SK-N-SH treated with all-trans-retinoic acid at 6 μM for 48 hours (cell line): Measurements from ENCODE around the gene CSNK1A1L.

Experiments used
- ATAC-seq: fragments of 200-7000 bp; cut with Tn5 transposase; 3 replicates; pipeline ENCODE4 v1.9.1; 2020; ENCODE audit warnings: mild to moderate bottlenecking, moderate library complexity
- BACH2 ChIP-seq: fragments of 250-450 bp; sonication (Bioruptor Pico); IDR thresholded peaks from 2 replicates; pipeline ENCODE4 v1.9.0; 2021; ENCODE audit warnings: mild to moderate bottlenecking, borderline replicate concordance
- CREB5 ChIP-seq: fragments of 250-450 bp; sonication (Bioruptor Pico); IDR thresholded peaks from 2 replicates; pipeline ENCODE4 v1.5.1; 2020; ENCODE audit warnings: low read depth, mild to moderate bottlenecking, moderate library complexity
- CSDC2 ChIP-seq: fragments of 250-450 bp; sonication (Bioruptor Pico); IDR thresholded peaks from 2 replicates; pipeline ENCODE4 v1.5.0; 2020; ENCODE audit warnings: mild to moderate bottlenecking, moderate library complexity
- CSRNP3 ChIP-seq: fragments of 250-450 bp; sonication (Bioruptor Pico); IDR thresholded peaks from 2 replicates; pipeline ENCODE4 v1.5.1; 2021; ENCODE audit warnings: mild to moderate bottlenecking, moderate library complexity
- ESRRG ChIP-seq: fragments of 250-450 bp; sonication (Bioruptor Pico); IDR thresholded peaks from 2 replicates; pipeline ENCODE4 v1.6.1; 2021; ENCODE audit warnings: mild to moderate bottlenecking
- GLIS3 ChIP-seq: fragments of 250-450 bp; sonication (Bioruptor Pico); IDR thresholded peaks from 2 replicates; pipeline ENCODE4 v1.5.0; 2020; ENCODE audit warnings: mild to moderate bottlenecking, moderate library complexity
- ISL1 ChIP-seq: fragments of 250-450 bp; sonication (Bioruptor Pico); IDR thresholded peaks from 2 replicates; pipeline ENCODE4 v2.1.2; 2022; ENCODE audit warnings: mild to moderate bottlenecking, moderate library complexity
- OSR1 ChIP-seq: fragments of 250-450 bp; sonication (Bioruptor Pico); IDR thresholded peaks from 2 replicates; pipeline ENCODE4 v1.8.0; 2022; ENCODE audit warnings: moderate library complexity, mild to moderate bottlenecking, inconsistent platforms
- PATZ1 ChIP-seq: fragments of 250-450 bp; sonication (Bioruptor Pico); IDR thresholded peaks from 2 replicates; pipeline ENCODE4 v1.8.0; 2020; ENCODE audit warnings: mild to moderate bottlenecking, moderate library complexity, borderline replicate concordance
- POU6F1 ChIP-seq: fragments of 250-450 bp; sonication (Bioruptor Pico); IDR thresholded peaks from 2 replicates; pipeline ENCODE4 v1.8.0; 2021; ENCODE audit warnings: low read depth, mild to moderate bottlenecking, moderate library complexity, borderline replicate concordance
- PPARA ChIP-seq: fragments of 250-450 bp; sonication (Bioruptor Pico); IDR thresholded peaks from 2 replicates; pipeline ENCODE4 v1.5.0; 2020; ENCODE audit warnings: mild to moderate bottlenecking, borderline replicate concordance
- RARB ChIP-seq: fragments of 250-450 bp; sonication (Bioruptor Pico); IDR thresholded peaks from 2 replicates; pipeline ENCODE4 v1.8.0; 2021; ENCODE audit warnings: mild to moderate bottlenecking, moderate library complexity
- SNAI2 ChIP-seq: fragments of 250-450 bp; sonication (Bioruptor Pico); IDR thresholded peaks from 2 replicates; pipeline ENCODE4 v1.5.0; 2020; ENCODE audit warnings: mild to moderate bottlenecking, moderate library complexity
- TCF4 ChIP-seq: fragments of 250-450 bp; sonication (Bioruptor Pico); IDR thresholded peaks from 2 replicates; pipeline ENCODE4 v1.8.0; 2021; ENCODE audit warnings: mild to moderate bottlenecking, moderate library complexity, borderline replicate concordance
- TOX ChIP-seq: fragments of 250-450 bp; sonication (Bioruptor Pico); IDR thresholded peaks from 2 replicates; pipeline ENCODE4 v1.8.0; 2021; ENCODE audit warnings: mild to moderate bottlenecking, moderate library complexity, borderline replicate concordance
- TSHZ2 ChIP-seq: fragments of 250-450 bp; sonication (Bioruptor Pico); IDR thresholded peaks from 2 replicates; pipeline ENCODE4 v1.5.0; 2020; ENCODE audit warnings: mild to moderate bottlenecking, moderate library complexity
- ZC3H10 ChIP-seq: fragments of 250-450 bp; sonication (Bioruptor Pico); IDR thresholded peaks from 2 replicates; pipeline ENCODE4 v1.5.1; 2021; ENCODE audit warnings: mild to moderate bottlenecking, moderate library complexity
- ZNF565 ChIP-seq: fragments of 450-650 bp; formaldehyde crosslinking; conservative IDR thresholded peaks from 2 replicates; pipeline ENCODE4 v1.5.0; 2020; ENCODE audit warnings: low read depth, mild to moderate bottlenecking, moderate library complexity
- ZNF70 ChIP-seq: fragments of 450-650 bp; formaldehyde crosslinking; IDR thresholded peaks from 2 replicates; pipeline ENCODE4 v1.5.0; 2020; ENCODE audit warnings: mild to moderate bottlenecking, moderate library complexity
- ZNF8 ChIP-seq: fragments of 450-650 bp; formaldehyde crosslinking; IDR thresholded peaks from 2 replicates; pipeline ENCODE4 v1.5.0; 2020; ENCODE audit warnings: mild to moderate bottlenecking, moderate library complexity

CSNK1A1L gene

GRCh38 chr13:37148501-37148900 is 43.0 kb upstream of the CSNK1A1L start:
- no peak; the same call in 2 of the 3 replicates for ATAC-seq
- no peak for TF ChIP-seq OSR1 (CRISPR knock-in tag)
- TF ChIP-seq SNAI2 (CRISPR knock-in tag) = no peak
- TF ChIP-seq ZC3H10 = no peak
- no peak for TF ChIP-seq ZNF70
- no peak for TF ChIP-seq TOX (CRISPR knock-in tag)
- no peak for TF ChIP-seq GLIS3 (CRISPR knock-in tag)
- no peak for TF ChIP-seq ESRRG
- no peak for TF ChIP-seq CSRNP3 (CRISPR knock-in tag)
- TF ChIP-seq RARB (CRISPR knock-in tag) = no peak
- no peak for TF ChIP-seq PPARA (CRISPR knock-in tag)
- no peak for TF ChIP-seq CSDC2
- TF ChIP-seq TSHZ2 (CRISPR knock-in tag) = no peak
- no peak for TF ChIP-seq CREB5 (CRISPR knock-in tag)
- TF ChIP-seq BACH2 (CRISPR knock-in tag) = no peak
- no peak for TF ChIP-seq PATZ1
- TF ChIP-seq ZNF565 (CRISPR knock-in tag) = no peak
- TF ChIP-seq ZNF8 (CRISPR knock-in tag) = no peak
- no peak for TF ChIP-seq ISL1 (CRISPR knock-in tag)
- no peak for TF ChIP-seq TCF4 (CRISPR knock-in tag)

GRCh38 chr13:37144661-37145060 is 39.2 kb upstream of the CSNK1A1L start:
- ATAC-seq = no peak
- TF ChIP-seq ESRRG (no peak), RARB (CRISPR knock-in tag) (no peak), POU6F1 (CRISPR knock-in tag) (no peak), ZNF8 (CRISPR knock-in tag) (no peak), ISL1 (CRISPR knock-in tag) (no peak), PPARA (CRISPR knock-in tag) (no peak), OSR1 (CRISPR knock-in tag) (no peak), CSDC2 (no peak), PATZ1 (no peak), SNAI2 (CRISPR knock-in tag) (no peak), ZNF70 (no peak), GLIS3 (CRISPR knock-in tag) (no peak), CREB5 (CRISPR knock-in tag) (no peak)
